ENCODE data around the gene IGF2R.

IGF2R gene

DNA sequence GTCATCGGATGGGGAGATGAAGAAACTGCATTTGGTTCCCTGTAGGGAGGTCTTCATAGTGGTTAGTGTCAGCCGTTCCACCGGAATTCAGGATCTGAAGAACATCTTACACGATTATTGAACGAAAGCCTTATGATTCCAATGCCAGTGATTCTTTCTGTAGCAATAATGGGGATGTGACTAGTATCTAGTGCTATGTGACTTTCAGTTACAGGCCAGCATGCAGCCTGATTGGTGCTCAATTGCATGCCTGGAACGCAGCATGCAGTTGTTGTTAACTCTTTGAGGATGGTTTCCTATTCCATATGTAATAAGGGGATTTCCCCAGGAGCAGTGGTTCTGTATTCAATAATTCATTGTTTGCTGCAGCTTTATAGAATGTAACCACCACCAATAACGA is 81.1 kb downstream of the IGF2R start:
- no peak for TF ChIP-seq CTCF (IDR thresholded peaks at IDR 0.05; ENCODE audit: extremely low read depth, missing control alignments)
- DNase-seq (ENCODE audit: low spot score), result no peak

GRCh38 chr6:160051390-160051789 is 82.5 kb downstream of the IGF2R start:
- DNase-seq (ENCODE audit: low spot score), result no peak
- TF ChIP-seq CTCF (IDR thresholded peaks at IDR 0.05; ENCODE audit: extremely low read depth, missing control alignments), result no peak

- TF ChIP-seq CTCF (IDR thresholded peaks at IDR 0.05; ENCODE audit: extremely low read depth, missing control alignments), result no peak
- DNase-seq (ENCODE audit: low spot score), result no peak
These were observed 85.4 kb downstream of the IGF2R start for GRCh38 chr6:160054271-160054670.

DNA sequence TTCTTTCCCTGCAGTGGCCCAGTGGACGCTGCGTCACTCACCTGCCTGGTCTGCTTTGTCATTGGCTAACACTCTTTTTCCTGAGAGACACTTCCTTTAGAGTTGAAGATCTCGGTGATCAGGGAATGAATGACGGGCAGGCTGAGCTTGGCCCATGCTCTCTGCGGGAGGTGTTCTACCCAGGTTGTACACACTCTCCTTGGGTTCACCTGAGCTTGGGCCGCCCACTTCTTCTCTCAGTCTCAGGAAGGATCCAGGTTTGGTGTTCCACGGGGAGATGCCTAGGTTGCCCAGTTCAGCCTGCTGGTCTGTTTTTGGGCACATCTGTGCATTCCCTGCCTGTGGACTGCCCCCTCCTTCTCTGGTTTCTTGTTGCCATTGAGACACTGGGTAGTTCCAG is 86.0 kb downstream of the IGF2R start:
- TF ChIP-seq CTCF (IDR thresholded peaks at IDR 0.05; ENCODE audit: extremely low read depth, missing control alignments), result no peak
- DNase-seq (ENCODE audit: low spot score), result no peak

- no peak for TF ChIP-seq CTCF (IDR thresholded peaks at IDR 0.05; ENCODE audit: extremely low read depth, missing control alignments)
- no peak for DNase-seq (ENCODE audit: low spot score)
These were observed 86.5 kb downstream of the IGF2R start for GRCh38 chr6:160055378-160055777.

- no peak for DNase-seq (ENCODE audit: low spot score)
- TF ChIP-seq CTCF (IDR thresholded peaks at IDR 0.05; ENCODE audit: extremely low read depth, missing control alignments), result no peak
These were observed 86.9 kb downstream of the IGF2R start for GRCh38 chr6:160055813-160056212.

- no peak for DNase-seq (ENCODE audit: low spot score)
- no peak for TF ChIP-seq CTCF (IDR thresholded peaks at IDR 0.05; ENCODE audit: extremely low read depth, missing control alignments)
These were observed 88.2 kb downstream of the IGF2R start for GRCh38 chr6:160057080-160057479.
